A549 (cell line): ENCODE data around the gene CD99. TPM values are rescaled to one million over a fixed set of nuclear protein-coding genes. Genes with fewer than 3 reads are reported as not detected.
"Not testable (repeated sequence)": the region's sequence is repeated elsewhere in the genome, so short reads cannot be mapped to it uniquely, and the experiment has no call there.

ENCODE experiments used
- ATAC-seq, 2 experiments: fragments of 200-7000 bp in 1 of 2; fragments of >200 bp in 1 of 2; cut with Nextera tagmentation in 1 of 2; cut with Tn5 transposase in 1 of 2; 3 replicates each; pipeline versions ENCODE4 v1.8.0 to v1.9.1; 2018 to 2020; ENCODE audit warnings: mild to moderate bottlenecking in 1 of 2, moderate library complexity in 1 of 2
- CTCF ChIA-PET: fragments of 300-600 bp; sonication (Branson Sonifier 250); formaldehyde crosslinking; extraction: SDS; loops from one replicate; lab custom pipeline; 2021; ENCODE audit warnings: antibody characterized with exemption, inconsistent platforms; lab: Yijun Ruan, JAX
- POLR2A ChIA-PET: fragments of 350-600 bp; formaldehyde crosslinking; extraction: SDS; loops from one replicate; lab custom pipeline; 2021; ENCODE audit warnings: antibody characterized with exemption, inconsistent platforms; lab: Yijun Ruan, JAX
- DNase-seq, 2 experiments: peaks; one replicate each; pipeline versions ENCODE4 v3.0.0 to v3.0.0-alpha.2; 2011 to 2016; ENCODE audit warnings: low read depth in 1 of 2, low spot score in 1 of 2
- FAIRE-seq: peaks from 2 replicates; lab custom pipeline; 2011; peaks lifted over from hg19 to GRCh38; lab: Jason Lieb, UNC
- H3K27ac ChIP-seq, 2 experiments: fragments of >200 bp; sonication (Bioruptor Twin); formaldehyde crosslinking; 3 replicates each; pipeline ENCODE4 v1.5.1; 2016 to 2017
- H3K4me1 ChIP-seq: fragments of >200 bp; sonication (Bioruptor Twin); formaldehyde crosslinking; 3 replicates; pipeline ENCODE4 v1.6.1; 2016
- H3K4me2 ChIP-seq: fragments of >200 bp; sonication (Bioruptor Twin); formaldehyde crosslinking; 3 replicates; pipeline ENCODE4 v1.6.1; 2016
- H3K4me3 ChIP-seq: fragments of >200 bp; sonication (Bioruptor Twin); formaldehyde crosslinking; 3 replicates; pipeline ENCODE4 v1.5.1; 2016
- H3K9me3 ChIP-seq: fragments of >200 bp; sonication (Bioruptor Twin); formaldehyde crosslinking; 3 replicates; pipeline ENCODE4 v1.6.1; 2016
- HDAC2 ChIP-seq: fragments of 200-600 bp; sonication (generic); IDR thresholded peaks from 2 replicates; pipeline ENCODE4 v1.6.1; 2016
- KDM5A ChIP-seq: fragments of 200-600 bp; sonication (generic); IDR thresholded peaks from 2 replicates; pipeline ENCODE4 v1.6.1; 2016; ENCODE audit warnings: antibody characterized with exemption, mild to moderate bottlenecking
- RAD21 ChIP-seq, 2 experiments: fragments of >200 bp in 1 of 2; sonication (Bioruptor Twin) in 1 of 2; formaldehyde crosslinking in 1 of 2; IDR thresholded peaks in 1 of 2; conservative IDR thresholded peaks in 1 of 2; 2 replicates in 1 of 2; 3 replicates in 1 of 2; pipeline ENCODE4 v1.6.1; 2012 to 2018; ENCODE audit warnings: inconsistent platforms in 1 of 2
- RFX5 ChIP-seq: fragments of 450-650 bp; IDR thresholded peaks from 2 replicates; pipeline ENCODE4 v1.7.1; 2014; ENCODE audit warnings: antibody characterized with exemption, mild to moderate bottlenecking, moderate library complexity
- ZFP36 ChIP-seq: fragments of 450-650 bp; IDR thresholded peaks from 2 replicates; pipeline ENCODE4 v1.6.1; 2014; ENCODE audit warnings: borderline replicate concordance; ENCODE audit not compliant: partially characterized antibody
- ZSCAN20 ChIP-seq: fragments of 250-450 bp; sonication (Bioruptor Pico); IDR thresholded peaks from 2 replicates; pipeline ENCODE4 v1.8.0; 2022; ENCODE audit warnings: mild to moderate bottlenecking, moderate library complexity
- WGBS: methylation state at CpG from one replicate; pipeline ENCODE4 v1.1.6; 2017; ENCODE audit errors: missing lambda C conversion rate; 5-methylcytosine and 5-hydroxymethylcytosine counted together
- polyA plus RNA-seq, 4 experiments: library from polyadenylated mRNA; depleted of rRNA in 3 of 4; stranded (reverse); fragments of >200 nt; fragmentation: RNase III in 1 of 4; extraction: RNeasy Plus Mini Kit Qiagen cat#74134 plus additional on column Dnase treatment in 1 of 4; gene quantifications; 2 replicates in 3 of 4; 3 replicates in 1 of 4; pipeline ENCODE4 v1.2.3, GENCODE V29; 2011 to 2017

The CD99 gene
- polyA plus RNA-seq, 2 of the 4 experiments (the other 2 are of a cell fraction): 136 to 172 TPM

GRCh38 chrX:2767631-2768455 is 76.7 kb downstream of the CD99 start:
- ATAC-seq (peak; percentile 86 to 94), DNase-seq (peak; percentile 38 to 87), FAIRE-seq (no peak)
- ChIA-PET CTCF (no interaction called here), POLR2A (no interaction called here)
- WGBS: 43% methylated on average over 25 of the region's 25 CpGs
- H3K4me1 ChIP-seq: peaks cover 12% of the 10 kb centered on the region
- TF ChIP-seq RAD21 (conservative IDR thresholded peaks at IDR 0.05 in 1 of 2, IDR thresholded peaks at IDR 0.05 in 1 of 2) (0 out of 5 replicates have a peak, but pooled peaks of 1 of the 2 experiments have one; percentile 13), RFX5 (no peak)
- H3K4me3 ChIP-seq: no peak overlapping the region
- H3K9me3 ChIP-seq: no peaks in the 10 kb centered on the region
- H3K27ac ChIP-seq: peak overlapping the region in 1 of 2 experiments; percentile 57; a peak in 3 of 6 replicates
- H3K4me2 ChIP-seq: peak overlapping the region; percentile 40

- Histone ChIP-seq H3K27ac (no peak overlapping the region), H3K4me3 (no peak overlapping the region), H3K4me2 (no peak overlapping the region), H3K9me3 (peaks cover 6% of the 10 kb centered on the region; the same call in 2 of the 3 replicates), H3K4me1 (peaks cover 12% of the 10 kb centered on the region)
- no peak for FAIRE-seq
- ChIA-PET CTCF (no interaction called here), POLR2A (no interaction called here)
- ATAC-seq: no peak
- whole genome bisulfite sequencing: 40% methylated on average over 1 of the region's 1 CpG
- no peak for TF ChIP-seq KDM5A
- no peak for TF ChIP-seq ZFP36
- TF ChIP-seq, all 56 proteins: peak for 0
- no peak for DNase-seq
Observed at GRCh38 chrX:2769615-2770014, 78.5 kb downstream of the CD99 start.

- POLR2A ChIA-PET, CTCF ChIA-PET, H3K27ac ChIP-seq, H3K4me1 ChIP-seq, H3K4me2 ChIP-seq, ATAC-seq, H3K4me3 ChIP-seq, FAIRE-seq: not testable (repeated sequence)
- peaks cover 14% of the 10 kb centered on the region; the same call in 2 of the 3 replicates for H3K9me3 ChIP-seq
- 41% methylated on average over 7 of the region's 10 CpGs for WGBS
- peak in 1 of 2 experiments; percentile 26 for DNase-seq
Observed at GRCh38 chrX:2773166-2774055, 82.3 kb downstream of the CD99 start.

- CTCF ChIA-PET: no interaction called here
- ATAC-seq (peak; percentile 39 to 54; a peak in 3 of 6 replicates), FAIRE-seq (no peak)
- WGBS: 45% methylated on average over 5 of the region's 5 CpGs
- TF ChIP-seq ZSCAN20 (CRISPR knock-in tag): no peak
- TF ChIP-seq, all 56 proteins: peak for 0
- no peak for DNase-seq
- Histone ChIP-seq H3K4me1 (no peaks in the 10 kb centered on the region), H3K9me3 (peaks cover 14% of the 10 kb centered on the region; the same call in 2 of the 3 replicates), H3K4me3 (no peak overlapping the region), H3K4me2 (no peak overlapping the region), H3K27ac (no peak overlapping the region)
- POLR2A ChIA-PET: no interaction called here
Observed at GRCh38 chrX:2774057-2774456, 83.0 kb downstream of the CD99 start.

- FAIRE-seq (no peak), ATAC-seq (no peak), DNase-seq (no peak)
- peak; percentile 68 for TF ChIP-seq ZFP36
- TF ChIP-seq HDAC2: no peak
- H3K4me1 ChIP-seq: no peaks in the 10 kb centered on the region
- H3K4me3 ChIP-seq: no peak overlapping the region
- no peak overlapping the region for H3K27ac ChIP-seq
- 50% methylated on average over 3 of the region's 3 CpGs for WGBS
- H3K4me2 ChIP-seq: no peak overlapping the region
- H3K9me3 ChIP-seq: peaks cover 14% of the 10 kb centered on the region; the same call in 2 of the 3 replicates
- ChIA-PET POLR2A (no interaction called here), CTCF (no interaction called here)
Observed at GRCh38 chrX:2774776-2775175, 83.7 kb downstream of the CD99 start.

- H3K4me2 ChIP-seq, ATAC-seq, FAIRE-seq, H3K4me3 ChIP-seq, H3K9me3 ChIP-seq, CTCF ChIA-PET, H3K27ac ChIP-seq, DNase-seq, H3K4me1 ChIP-seq, POLR2A ChIA-PET: not testable (repeated sequence)
- WGBS: 75% methylated on average over 12 of the region's 12 CpGs
Observed at GRCh38 chrX:2780472-2781225, 89.6 kb downstream of the CD99 start.
